ENCODE data around the gene STK17A.

- TF ChIP-seq, protein P1, sequence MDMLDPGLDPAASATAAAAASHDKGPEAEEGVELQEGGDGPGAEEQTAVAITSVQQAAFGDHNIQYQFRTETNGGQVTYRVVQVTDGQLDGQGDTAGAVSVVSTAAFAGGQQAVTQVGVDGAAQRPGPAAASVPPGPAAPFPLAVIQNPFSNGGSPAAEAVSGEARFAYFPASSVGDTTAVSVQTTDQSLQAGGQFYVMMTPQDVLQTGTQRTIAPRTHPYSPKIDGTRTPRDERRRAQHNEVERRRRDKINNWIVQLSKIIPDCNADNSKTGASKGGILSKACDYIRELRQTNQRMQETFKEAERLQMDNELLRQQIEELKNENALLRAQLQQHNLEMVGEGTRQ (IDR thresholded peaks at IDR 0.05; ENCODE audit: borderline replicate concordance, low read depth, low read length): no peak
- TF ChIP-seq TEAD4 (IDR thresholded peaks at IDR 0.05; ENCODE audit: borderline replicate concordance, insufficient read depth) (no peak), CTCF (IDR thresholded peaks at IDR 0.05) (no peak), EP300 (IDR thresholded peaks at IDR 0.05; ENCODE audit: borderline replicate concordance in 1 of 2, low read depth in 1 of 2, low read length in 1 of 2) (no peak), CHD2 (IDR thresholded peaks at IDR 0.05; ENCODE audit: low read length, partially characterized antibody) (no peak), REST (IDR thresholded peaks at IDR 0.05; ENCODE audit: low read depth, low read length) (no peak), TCF12 (IDR thresholded peaks at IDR 0.05) (no peak), MXI1 (IDR thresholded peaks at IDR 0.05; ENCODE audit: low read depth, low read length) (no peak), ELF1 (IDR thresholded peaks at IDR 0.05) (no peak), FOXM1 (IDR thresholded peaks at IDR 0.05; ENCODE audit: low read depth) (no peak), NRF1 (IDR thresholded peaks at IDR 0.05; ENCODE audit: low read depth, low read length) (no peak), RAD21 (IDR thresholded peaks at IDR 0.05; ENCODE audit: low read length) (no peak)
These were observed 5.4 kb upstream of the STK17A start for GRCh38 chr7:43577485-43577951.
